ENCODE data around the gene CDC25B. TPM values are rescaled to one million over a fixed set of nuclear protein-coding genes. Genes with fewer than 3 reads are reported as not detected.

Gene CDC25B
- total RNA-seq, 2 experiments from 2014 or later, result 194 to 312 TPM

DNA sequence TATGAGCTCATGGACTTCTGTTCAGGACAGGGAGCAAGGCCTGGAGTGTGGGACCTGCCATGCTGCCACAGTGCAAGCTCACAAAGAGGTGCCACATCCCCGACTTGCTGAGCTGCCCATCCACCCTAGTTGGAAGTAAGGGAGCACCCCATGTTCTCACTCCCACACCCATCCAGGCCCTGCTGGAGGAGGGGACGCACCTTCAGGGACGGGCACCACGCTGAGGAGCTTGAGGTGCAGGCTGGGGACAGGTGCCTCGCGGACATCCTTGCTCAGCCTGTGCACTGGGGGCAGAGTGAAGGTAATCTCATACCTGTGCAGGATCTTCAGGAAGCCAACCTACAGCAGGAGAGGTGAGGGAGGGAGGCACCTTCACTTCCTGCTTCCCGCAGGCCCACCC is 40.8 kb upstream of the CDC25B start:
- H3K4me3 Mint-ChIP-seq, result no peak overlapping the region

DNA sequence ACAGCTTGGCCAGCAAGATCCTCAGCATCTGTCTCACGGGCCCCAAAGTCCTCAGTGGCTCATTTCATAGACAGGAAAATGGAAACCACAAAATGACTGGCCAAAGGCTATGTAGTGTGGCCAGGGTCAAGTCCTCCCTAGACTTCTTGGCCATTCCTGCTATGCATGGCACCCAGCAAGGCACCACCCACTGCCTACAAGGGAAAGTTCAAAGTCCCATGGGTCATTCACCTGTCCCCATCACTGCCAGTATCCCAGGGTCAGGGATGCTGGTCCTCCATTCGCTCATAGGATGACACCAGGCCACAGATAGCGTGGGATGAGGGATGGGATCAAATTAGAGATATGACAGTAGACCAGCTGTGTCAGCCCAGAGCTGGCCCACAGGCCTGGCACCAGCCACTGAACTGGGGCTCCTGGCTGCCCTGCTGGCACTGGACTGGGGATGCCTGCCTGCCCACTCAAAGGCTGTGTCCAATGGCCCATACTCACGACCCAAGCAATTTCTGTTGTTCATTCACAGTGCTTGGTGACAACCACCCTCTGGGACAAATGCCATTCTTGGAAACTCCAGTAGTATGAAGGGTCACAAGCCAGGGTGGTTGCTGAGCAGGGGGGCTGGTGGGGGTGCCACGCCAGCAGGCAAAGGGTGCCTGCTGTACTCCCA is 40.2 kb upstream of the CDC25B start:
- peaks cover 6% of the 10 kb centered on the region for H3K4me1 Mint-ChIP-seq
- DNase-seq (no peak), ATAC-seq (no peak)
- no peaks in the 10 kb centered on the region for H3K9me3 Mint-ChIP-seq (ENCODE audit: low read depth)
- no peak overlapping the region for H3K27ac Mint-ChIP-seq
- no peak overlapping the region for H3K4me3 Mint-ChIP-seq
- H3K36me3 Mint-ChIP-seq, result peaks cover 1% of the 10 kb centered on the region
- peaks cover 1% of the 10 kb centered on the region for H3K27me3 Mint-ChIP-seq
- CTCF ChIA-PET, result interaction anchor here (1.3 to 9.0 kb wide), 4 partner anchors 11 to 100 kb away, joined by 3 to 80 read pairs (median 22); partner anchors contain the start of gene ADISSP

More for the DNA sequence above, 40.8 kb upstream of the CDC25B start:
- no peak for ATAC-seq
- Mint-ChIP-seq H3K27me3 (peaks cover 4% of the 10 kb centered on the region), H3K9me3 (ENCODE audit: low read depth) (no peaks in the 10 kb centered on the region), H3K36me3 (peaks cover 1% of the 10 kb centered on the region), H3K4me1 (peaks cover 7% of the 10 kb centered on the region), H3K27ac (no peak overlapping the region)
- CTCF ChIA-PET, result interaction anchor here (1.3 to 9.0 kb wide), 3 partner anchors 12 to 101 kb away, joined by 3 to 80 read pairs (median 38); partner anchors contain the start of gene ADISSP
- DNase-seq, result no peak

- DNase-seq, result no peak
Observed at GRCh38 chr20:3757268-3757667, 38.8 kb upstream of the CDC25B start.

DNA sequence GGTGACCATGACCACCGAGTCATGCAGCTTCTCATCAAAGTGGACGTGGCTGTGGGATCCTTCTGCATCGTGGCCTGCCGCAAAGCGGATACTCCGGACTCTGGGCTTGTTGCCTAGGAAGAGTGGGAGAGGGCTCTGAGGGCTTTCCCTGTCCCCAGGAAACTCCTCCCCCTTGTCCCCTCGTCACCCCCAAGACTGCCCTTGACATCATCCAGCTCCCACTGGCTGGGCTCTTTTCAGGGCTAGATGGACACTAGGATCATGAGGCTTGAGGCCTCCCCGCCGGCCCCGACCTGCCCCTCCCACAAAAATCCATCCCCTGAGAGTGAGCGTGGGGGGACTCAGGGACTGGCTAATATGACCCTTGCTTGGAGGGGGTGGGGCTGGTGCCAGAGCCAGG is 37.5 kb upstream of the CDC25B start:
- Mint-ChIP-seq H3K4me1 (peaks cover 3% of the 10 kb centered on the region), H3K36me3 (peaks cover 1% of the 10 kb centered on the region), H3K27ac (no peak overlapping the region), H3K9me3 (ENCODE audit: low read depth) (no peaks in the 10 kb centered on the region), H3K4me3 (no peak overlapping the region), H3K27me3 (no peaks in the 10 kb centered on the region)
- DNase-seq (no peak), ATAC-seq (no peak)
- CTCF ChIA-PET, result interaction anchor here (1.6 to 4.0 kb wide), 4 partner anchors 8 to 18 kb away, joined by 4 to 23 read pairs (median 6); partner anchors contain the start of gene ADISSP

More at GRCh38 chr20:3757268-3757667, 38.8 kb upstream of the CDC25B start:
- Mint-ChIP-seq H3K9me3 (ENCODE audit: low read depth) (no peaks in the 10 kb centered on the region), H3K27me3 (no peaks in the 10 kb centered on the region), H3K36me3 (peaks cover 1% of the 10 kb centered on the region), H3K27ac (no peak overlapping the region), H3K4me3 (no peak overlapping the region), H3K4me1 (peaks cover 6% of the 10 kb centered on the region)
- CTCF ChIA-PET, result interaction anchor here (0.9 to 4.0 kb wide), 9 partner anchors 9 to 98 kb away, joined by 3 to 23 read pairs (median 6); partner anchors contain the start of gene ADISSP
- no peak for ATAC-seq

DNA sequence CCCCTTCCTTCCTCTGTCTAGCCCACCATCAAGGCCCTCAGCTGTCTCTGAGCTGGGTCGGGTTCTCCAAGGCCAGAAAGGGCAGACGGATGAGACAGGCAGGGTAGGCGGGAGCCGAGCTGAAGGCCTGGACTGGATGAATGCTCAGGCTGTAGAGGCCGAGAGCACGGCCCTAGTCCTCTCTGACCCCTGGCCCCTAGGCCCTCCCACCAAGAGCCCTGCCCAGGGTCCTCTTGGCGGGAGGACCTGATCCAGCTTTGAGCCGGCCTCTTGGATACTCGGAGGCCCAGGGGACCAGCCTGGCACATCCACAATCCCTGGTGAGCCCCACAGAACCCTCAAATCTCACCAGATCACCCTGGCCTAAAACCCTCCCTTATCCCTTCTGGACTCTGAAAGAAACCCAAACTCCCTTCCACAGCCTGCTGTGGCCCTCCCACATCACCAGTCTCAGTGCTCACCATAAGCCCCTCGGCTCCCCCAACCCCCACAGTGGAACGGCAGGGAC is 36.7 kb upstream of the CDC25B start:
- Mint-ChIP-seq H3K4me1 (peaks cover 3% of the 10 kb centered on the region), H3K36me3 (peaks cover 1% of the 10 kb centered on the region), H3K4me3 (no peak overlapping the region), H3K9me3 (ENCODE audit: low read depth) (no peaks in the 10 kb centered on the region), H3K27ac (no peak overlapping the region), H3K27me3 (no peaks in the 10 kb centered on the region)
- DNase-seq (no peak), ATAC-seq (no peak)
- CTCF ChIA-PET, result interaction anchor here (1.9 to 4.0 kb wide), 3 partner anchors 9 to 96 kb away, joined by 5 to 23 read pairs (median 7); partner anchors contain the start of gene ADISSP

- Mint-ChIP-seq H3K27ac (no peak overlapping the region), H3K36me3 (peaks cover 1% of the 10 kb centered on the region), H3K9me3 (ENCODE audit: low read depth) (no peaks in the 10 kb centered on the region), H3K4me1 (peaks cover 3% of the 10 kb centered on the region), H3K4me3 (no peak overlapping the region), H3K27me3 (no peaks in the 10 kb centered on the region)
- ATAC-seq (no peak), DNase-seq (no peak)
- CTCF ChIA-PET, result interaction anchor here (0.6 to 4.0 kb wide), 4 partner anchors 8 to 326 kb away, joined by 3 to 23 read pairs (median 6); partner anchors contain the start of gene ADISSP
Observed at GRCh38 chr20:3759884-3760283, 36.2 kb upstream of the CDC25B start.

DNA sequence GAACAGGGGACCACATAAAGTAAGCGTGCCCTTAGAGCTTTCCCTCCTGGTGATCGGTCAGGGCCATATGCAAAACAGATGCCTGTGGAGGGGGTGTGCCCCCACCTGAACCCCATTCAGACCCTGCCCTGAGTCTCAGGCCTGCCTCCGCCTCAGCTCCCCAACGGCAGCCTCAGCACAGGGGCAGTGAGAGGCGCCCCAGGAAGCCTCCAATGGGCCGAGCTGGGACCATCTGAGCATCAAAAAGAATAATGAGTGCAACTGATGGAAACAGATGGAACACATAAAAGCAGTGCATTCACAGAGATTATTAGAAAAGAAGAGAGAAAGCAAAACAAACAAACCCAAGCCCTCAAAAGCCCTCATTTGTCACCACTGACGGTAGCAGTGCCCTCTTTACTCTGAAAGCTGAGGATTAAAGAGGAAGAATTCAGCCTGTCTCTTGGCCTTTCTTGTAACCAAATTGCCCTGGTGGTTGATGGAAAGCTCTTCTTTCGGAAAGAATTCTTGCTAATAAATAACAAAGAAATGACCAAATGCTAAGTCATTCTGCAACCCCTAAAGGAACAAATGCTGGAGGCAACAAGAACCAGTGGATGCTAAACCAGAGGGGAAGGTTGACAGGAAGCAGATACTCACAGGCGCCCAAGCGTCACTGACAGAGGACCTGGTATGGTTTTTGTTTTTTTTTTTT is 35.3 kb upstream of the CDC25B start:
- CTCF ChIA-PET, result interaction anchor here (0.6 to 1.9 kb wide), 4 partner anchors 42 to 325 kb away, joined by 3 to 5 read pairs (median 3); no protein-coding TSS in a partner anchor
- DNase-seq, result no peak
- no peak overlapping the region for H3K27ac Mint-ChIP-seq
- peaks cover 6% of the 10 kb centered on the region for H3K4me1 Mint-ChIP-seq
- ATAC-seq, result no peak
- no peaks in the 10 kb centered on the region for H3K9me3 Mint-ChIP-seq (ENCODE audit: low read depth)
- no peak overlapping the region for H3K4me3 Mint-ChIP-seq
- H3K27me3 Mint-ChIP-seq, result no peaks in the 10 kb centered on the region
- peaks cover 1% of the 10 kb centered on the region for H3K36me3 Mint-ChIP-seq

DNA sequence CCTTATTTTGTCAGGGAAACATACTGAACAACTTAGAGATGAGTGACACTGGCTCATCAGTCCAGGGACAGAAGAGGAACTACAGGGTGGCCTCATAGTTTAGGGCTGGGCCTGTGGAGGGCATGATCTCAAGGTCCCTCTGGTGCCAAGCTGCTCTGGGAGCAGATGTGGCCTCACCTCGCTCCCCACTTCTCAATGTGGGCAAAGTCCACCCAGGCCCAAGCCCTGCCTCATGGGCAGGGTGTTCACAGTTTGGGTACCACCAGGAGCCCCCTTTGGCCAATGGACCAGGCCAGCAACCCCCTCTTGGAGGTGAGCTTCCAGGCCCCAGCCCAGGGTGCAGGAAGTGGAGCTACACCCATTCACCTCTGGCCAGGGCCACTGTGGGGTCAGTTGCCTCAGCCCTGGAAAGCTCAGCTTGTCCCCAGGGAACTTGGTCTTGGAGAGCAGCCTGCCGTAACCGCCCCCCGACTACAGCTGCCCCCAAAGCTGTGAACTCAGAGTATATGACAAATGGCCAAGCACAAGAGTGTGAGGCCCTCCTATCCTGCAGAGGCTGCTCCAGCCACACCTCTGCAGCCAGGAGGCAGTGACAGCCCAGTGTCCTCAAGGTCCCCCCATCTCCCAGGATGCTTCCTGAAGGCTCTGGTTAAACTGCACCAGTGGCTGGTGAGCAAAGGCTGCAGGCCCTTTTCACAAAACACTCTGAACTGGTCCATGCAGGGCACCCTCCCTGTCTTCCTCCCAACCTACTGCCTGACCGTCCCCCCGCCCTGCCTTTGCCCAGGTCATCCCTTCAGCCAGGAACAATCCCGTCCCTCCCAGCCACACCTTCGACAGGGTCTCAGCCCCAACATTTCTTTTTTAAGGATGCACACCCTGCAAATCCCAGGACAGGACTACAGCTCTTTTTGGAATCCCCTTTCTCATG is 32.2 kb upstream of the CDC25B start:
- no peaks in the 10 kb centered on the region for H3K9me3 Mint-ChIP-seq (ENCODE audit: low read depth)
- ATAC-seq, result no peak
- CTCF ChIA-PET, result interaction anchor here (0.9 to 8.0 kb wide), 2 partner anchors 12 to 47 kb away, joined by 3 to 80 read pairs; no protein-coding TSS in a partner anchor
- peaks cover 23% of the 10 kb centered on the region for H3K4me1 Mint-ChIP-seq
- H3K27me3 Mint-ChIP-seq, result no peaks in the 10 kb centered on the region
- H3K4me3 Mint-ChIP-seq, result no peak overlapping the region
- no peak for DNase-seq
- no peaks in the 10 kb centered on the region for H3K36me3 Mint-ChIP-seq
- no peak overlapping the region for H3K27ac Mint-ChIP-seq

DNA sequence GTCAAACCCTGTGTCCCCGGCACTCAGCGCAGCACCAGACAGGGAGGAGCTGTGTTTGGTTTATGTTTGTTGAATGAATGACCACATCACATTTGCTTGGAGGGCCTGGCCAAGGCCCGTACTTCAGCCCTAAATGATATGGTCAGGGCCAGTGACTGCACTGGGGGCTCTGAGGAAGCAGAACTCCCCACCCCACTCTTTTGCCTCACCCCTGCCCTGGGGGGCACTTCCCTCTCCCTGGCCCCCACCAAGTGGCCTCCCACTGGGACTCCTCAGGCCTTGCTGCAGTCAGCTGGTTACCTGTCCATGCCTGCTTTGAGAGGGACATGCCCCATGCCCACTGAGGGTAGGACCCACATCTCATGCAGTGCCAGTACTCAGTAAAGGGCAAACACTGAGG is 31.5 kb upstream of the CDC25B start:
- Mint-ChIP-seq H3K4me1 (peaks cover 27% of the 10 kb centered on the region), H3K36me3 (no peaks in the 10 kb centered on the region), H3K4me3 (no peak overlapping the region), H3K9me3 (ENCODE audit: low read depth) (no peaks in the 10 kb centered on the region), H3K27me3 (no peaks in the 10 kb centered on the region), H3K27ac (no peak overlapping the region)
- no peak for ATAC-seq
- no peak for DNase-seq
- CTCF ChIA-PET, result interaction anchor here (0.6 to 8.0 kb wide), 5 partner anchors 13 to 128 kb away, joined by 3 to 80 read pairs (median 3); partner anchors contain the start of genes CDC25B and CENPB

DNA sequence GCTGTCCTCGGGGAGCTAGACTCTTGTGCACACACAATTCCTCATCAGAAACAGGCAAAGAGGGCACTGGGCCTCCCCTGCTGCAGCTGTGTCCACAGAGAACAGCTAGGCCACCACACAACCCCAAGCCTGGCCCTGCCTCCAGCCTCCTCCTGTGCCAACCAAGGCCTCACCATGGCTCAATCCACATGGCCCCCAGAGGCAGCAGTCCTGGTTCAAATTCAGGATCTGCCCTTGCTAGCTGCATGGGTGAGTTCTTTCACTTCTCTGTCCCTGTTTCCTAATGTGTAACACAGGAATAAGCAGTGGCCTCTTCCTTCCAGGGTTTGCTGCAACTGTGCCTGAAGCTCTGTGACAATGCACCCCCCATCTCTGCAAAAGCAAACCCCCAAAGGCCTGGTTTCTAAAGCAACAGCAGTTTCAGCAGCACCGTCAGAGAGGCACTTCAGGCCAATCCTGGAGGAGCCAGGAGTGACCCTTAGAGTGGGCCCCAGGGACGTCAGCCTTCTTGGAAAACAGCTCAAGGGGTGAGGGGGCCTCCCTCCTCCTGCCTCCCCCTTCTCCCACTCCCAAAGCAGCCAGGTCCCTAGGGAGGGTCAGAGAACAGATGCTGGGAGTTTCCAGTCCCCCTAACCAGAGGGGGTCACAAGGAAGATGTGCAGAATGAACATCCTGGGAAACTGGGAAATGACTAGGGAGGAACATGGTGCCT is 30.8 kb upstream of the CDC25B start:
- ATAC-seq, result no peak
- H3K27ac Mint-ChIP-seq, result no peak overlapping the region
- CTCF ChIA-PET, result interaction anchor here (0.6 to 8.0 kb wide), 7 partner anchors 8 to 127 kb away, joined by 3 to 80 read pairs (median 3); partner anchors contain the start of genes CDC25B and CENPB
- no peaks in the 10 kb centered on the region for H3K27me3 Mint-ChIP-seq
- H3K4me3 Mint-ChIP-seq, result no peak overlapping the region
- no peaks in the 10 kb centered on the region for H3K9me3 Mint-ChIP-seq (ENCODE audit: low read depth)
- DNase-seq, result no peak
- peaks cover 27% of the 10 kb centered on the region for H3K4me1 Mint-ChIP-seq
- no peaks in the 10 kb centered on the region for H3K36me3 Mint-ChIP-seq

GRCh38 chr20:3766422-3767109 is 29.5 kb upstream of the CDC25B start:
- no peaks in the 10 kb centered on the region for H3K36me3 Mint-ChIP-seq
- H3K9me3 Mint-ChIP-seq (ENCODE audit: low read depth), result no peaks in the 10 kb centered on the region
- ATAC-seq, result no peak
- H3K4me1 Mint-ChIP-seq, result peaks cover 25% of the 10 kb centered on the region
- peak overlapping the region; percentile 84 for H3K4me3 Mint-ChIP-seq
- DNase-seq, result no peak
- CTCF ChIA-PET, result interaction anchor here (1.0 to 8.0 kb wide), 11 partner anchors 9 to 319 kb away, joined by 3 to 80 read pairs (median 5); partner anchors contain the start of genes AP5S1 and CENPB
- peak overlapping the region; percentile 62 for H3K27ac Mint-ChIP-seq
- peaks cover 1% of the 10 kb centered on the region for H3K27me3 Mint-ChIP-seq
